K562 (cell line): ENCODE results near the gene LAMA2. TPM values are rescaled to one million over a fixed set of nuclear protein-coding genes. Genes with fewer than 3 reads are reported as not detected.

Experiments used
- BDP1 ChIP-seq: IDR thresholded peaks from 3 replicates; pipeline ENCODE4 v1.6.1; 2011; ENCODE audit not compliant: insufficient read length, insufficient read depth
- CREBBP ChIP-seq: IDR thresholded peaks from one replicate; pipeline ENCODE4 v1.6.1; 2012; ENCODE audit warnings: low read depth, mild to moderate bottlenecking, control low read depth, inconsistent platforms, low read length
- HNRNPL ChIP-seq: fragments of 200-400 bp; formaldehyde crosslinking; IDR thresholded peaks from 2 replicates; pipeline ENCODE4 v1.6.1; 2017; ENCODE audit warnings: low read depth, mild to moderate bottlenecking, low read length
- KLF6 ChIP-seq: fragments of 250-450 bp; sonication (Bioruptor Pico); IDR thresholded peaks from 2 replicates; pipeline ENCODE4 v1.4.0; 2020; ENCODE audit warnings: mild to moderate bottlenecking, moderate library complexity, borderline replicate concordance
- NR0B1 ChIP-seq: fragments of 450-650 bp; IDR thresholded peaks from one replicate; pipeline ENCODE4 v1.6.1; 2018; ENCODE audit warnings: mild to moderate bottlenecking, moderate library complexity; ENCODE audit not compliant: partially characterized antibody
- PHF8 ChIP-seq: fragments of 200-600 bp; sonication (generic); IDR thresholded peaks from 2 replicates; pipeline ENCODE4 v1.6.1; 2012; ENCODE audit warnings: mixed run types, mild to moderate bottlenecking, inconsistent platforms, low read length, moderate library complexity, borderline replicate concordance
- POLR2H ChIP-seq: IDR thresholded peaks from 2 replicates; pipeline ENCODE4 v1.6.1; 2016; ENCODE audit warnings: missing genetic modification characterization, low read depth, mild to moderate bottlenecking, control low read depth, missing compliant biosample characterization, moderate library complexity
- RB1 ChIP-seq: fragments of 450-650 bp; IDR thresholded peaks from 2 replicates; pipeline ENCODE4 v1.6.1; 2017; ENCODE audit warnings: low read depth, mild to moderate bottlenecking
- RBM22 ChIP-seq: fragments of 200-400 bp; formaldehyde crosslinking; IDR thresholded peaks from 2 replicates; pipeline ENCODE4 v1.6.1; 2018; ENCODE audit warnings: low read length, low read depth; ENCODE audit not compliant: poor library complexity, severe bottlenecking
- RFX1 ChIP-seq: fragments of 450-650 bp; IDR thresholded peaks from 2 replicates; pipeline ENCODE4 v1.6.1; 2016; ENCODE audit warnings: mild to moderate bottlenecking, moderate library complexity
- RUNX1 ChIP-seq: sonication (generic); IDR thresholded peaks from 2 replicates; pipeline ENCODE4 v1.6.1; 2016; ENCODE audit warnings: antibody characterized with exemption, low read depth
- SIN3B ChIP-seq: fragments of 450-650 bp; IDR thresholded peaks from 2 replicates; pipeline ENCODE4 v1.6.1; 2017; ENCODE audit warnings: low read depth, mild to moderate bottlenecking, moderate library complexity
- SMARCB1 ChIP-seq: IDR thresholded peaks from 2 replicates; pipeline ENCODE4 v1.6.1; 2011; ENCODE audit warnings: improper control_type of control experiment, low read depth; ENCODE audit not compliant: insufficient read length
- SMARCE1 ChIP-seq: fragments of 450-650 bp; IDR thresholded peaks from 2 replicates; pipeline ENCODE4 v1.7.1; 2016; ENCODE audit warnings: mild to moderate bottlenecking
- TFAP4 ChIP-seq: sonication (generic); formaldehyde crosslinking; IDR thresholded peaks from 2 replicates; pipeline ENCODE4 v1.8.0; 2022; ENCODE audit warnings: missing genetic modification reagents, mild to moderate bottlenecking, moderate library complexity, borderline replicate concordance
- TFE3 ChIP-seq: fragments of 450-650 bp; formaldehyde crosslinking; IDR thresholded peaks from 2 replicates; pipeline ENCODE4 v1.4.0; 2020; ENCODE audit warnings: mild to moderate bottlenecking, mixed read lengths
- ZBTB33 ChIP-seq: sonication (generic); formaldehyde crosslinking; IDR thresholded peaks from 2 replicates; pipeline ENCODE4 v1.8.1; 2023; ENCODE audit warnings: mild to moderate bottlenecking, missing genetic modification reagents
- ZC3H11A ChIP-seq: IDR thresholded peaks from 2 replicates; pipeline ENCODE4 v1.6.1; 2012; ENCODE audit warnings: low read depth, low read length, improper control_type of control experiment
- ZNF280B ChIP-seq: fragments of 250-450 bp; sonication (Bioruptor Pico); IDR thresholded peaks from 2 replicates; pipeline ENCODE4 v1.5.1; 2021; ENCODE audit warnings: mild to moderate bottlenecking
- ZNF444 ChIP-seq: fragments of 250-450 bp; sonication (Bioruptor Pico); IDR thresholded peaks from 2 replicates; pipeline ENCODE4 v1.4.0; 2020; ENCODE audit warnings: mild to moderate bottlenecking, moderate library complexity
- ZNF785 ChIP-seq: fragments of 250-450 bp; sonication (Bioruptor Pico); IDR thresholded peaks from 2 replicates; pipeline ENCODE4 v1.4.0; 2020; ENCODE audit warnings: mild to moderate bottlenecking
- ZZZ3 ChIP-seq: fragments of 450-650 bp; IDR thresholded peaks from 2 replicates; pipeline ENCODE4 v1.6.1; 2016; ENCODE audit warnings: antibody characterized with exemption, mild to moderate bottlenecking, moderate library complexity
- polyA plus RNA-seq, 8 experiments: library from polyadenylated mRNA; depleted of rRNA in 4 of 8; stranded (reverse) in 5 of 8; unstranded in 3 of 8; fragments of >200 nt; fragmentation: Nextera tagmentation in 2 of 8; fragmentation: Illumina TruSeq in 1 of 8; extraction: Ambion mirVana in 2 of 8; extraction: Trizol in 1 of 8; gene quantifications; 2 replicates each; pipeline versions ENCODE4 v1.2.1 to v1.2.3, GENCODE V29; 2011 to 2014; ENCODE audit warnings: inconsistent platforms in 1 of 8, missing spikeins in 1 of 8
- total RNA-seq, 7 experiments: library from RNA; depleted of rRNA in 6 of 7; stranded (reverse); fragments of >200 nt in 6 of 7; fragmentation: Illumina TruSeq in 2 of 7; extraction: Trizol in 2 of 7; gene quantifications; 2 replicates each; pipeline versions ENCODE4 v1.2.1 to v1.2.3, GENCODE V29; 2011 to 2021; ENCODE audit warnings: low replicate concordance in 1 of 7

LAMA2 gene
- total and polyA plus RNA-seq, 9 of the 15 experiments (the other 6 are each of a cell fraction or from before 2014, with no cell fraction given), result 0.04 to 1.5 (median 0.36) TPM

- TF ChIP-seq BDP1 (no peak), KLF6 (CRISPR knock-in tag) (no peak), HNRNPL (no peak), TFAP4 (no peak), RB1 (no peak), ZC3H11A (no peak), TFE3 (CRISPR knock-in tag) (no peak), PHF8 (no peak; the same call in 1 of the 2 replicates), SMARCE1 (peak; percentile 35; the same call in 1 of the 2 replicates), NR0B1 (no peak), ZNF280B (CRISPR knock-in tag) (no peak), ZNF785 (CRISPR knock-in tag) (no peak), RFX1 (no peak), ZNF444 (CRISPR knock-in tag) (no peak), SIN3B (no peak), ZBTB33 (CRISPR knock-in tag) (no peak), RBM22 (no peak), ZZZ3 (no peak), CREBBP (no peak), POLR2H (tag) (peak; percentile 91), SMARCB1 (no peak), RUNX1 (no peak)
Measured at GRCh38 chr6:129490521-129491255, 607.8 kb downstream of the LAMA2 start (continued).
